ACC112 (cell line): ENCODE measurements around the gene COL26A1.
"Not testable (repeated sequence)": the region's sequence is repeated elsewhere in the genome, so short reads cannot be mapped to it uniquely, and the experiment has no call there.

Experiments
- H2AFZ ChIP-seq: fragments of 200-600 bp; sonication (generic); one replicate; pipeline ENCODE4 v1.6.0; 2017; ENCODE audit warnings: antibody characterized with exemption, low read length; ENCODE audit not compliant: unreplicated experiment
- H3K27ac ChIP-seq: fragments of 200-600 bp; sonication (generic); 2 replicates; pipeline ENCODE4 v1.5.1; 2014; ENCODE audit warnings: low read depth, mild to moderate bottlenecking, antibody characterized with exemption, low read length, moderate library complexity
- H3K27me3 ChIP-seq: fragments of 200-600 bp; sonication (generic); 2 replicates; pipeline ENCODE4 v1.6.1; 2014; ENCODE audit warnings: mild to moderate bottlenecking, antibody characterized with exemption, low read length, moderate library complexity, mixed read lengths; ENCODE audit not compliant: insufficient read depth
- H3K36me3 ChIP-seq: fragments of 200-600 bp; sonication (generic); 2 replicates; pipeline ENCODE4 v1.6.1; 2016; ENCODE audit warnings: mild to moderate bottlenecking, antibody characterized with exemption, low read length, moderate library complexity, mixed read lengths; ENCODE audit not compliant: insufficient read depth
- H3K4me1 ChIP-seq: fragments of 200-600 bp; sonication (generic); one replicate; pipeline ENCODE4 v1.6.1; 2016; ENCODE audit warnings: low read length, mixed read lengths; ENCODE audit not compliant: insufficient read depth, unreplicated experiment, control insufficient read depth
- H3K4me3 ChIP-seq: fragments of 200-600 bp; sonication (generic); 2 replicates; pipeline ENCODE4 v1.5.1; 2014; ENCODE audit warnings: mild to moderate bottlenecking, low read depth, low read length
- H3K79me2 ChIP-seq: fragments of 200-600 bp; sonication (generic); one replicate; pipeline ENCODE4 v1.6.0; 2016; ENCODE audit warnings: low read length; ENCODE audit not compliant: control insufficient read depth, unreplicated experiment, insufficient read depth

COL26A1 gene

GRCh38 chr7:101554584-101555268, 192.1 kb downstream of the COL26A1 start:
- peaks cover 13% of the 10 kb centered on the region; the same call in 1 of the 2 replicates for H3K27me3 ChIP-seq
- no peaks in the 10 kb centered on the region for H3K36me3 ChIP-seq
- no peaks in the 10 kb centered on the region for H3K4me1 ChIP-seq
- no peak overlapping the region for H3K4me3 ChIP-seq
- no peaks in the 10 kb centered on the region for H3K79me2 ChIP-seq
- H2AFZ ChIP-seq, result no peak overlapping the region
- H3K27ac ChIP-seq, result no peak overlapping the region

- Histone ChIP-seq H3K27ac (no peak overlapping the region), H2AFZ (no peak overlapping the region), H3K27me3 (peaks cover 15% of the 10 kb centered on the region; the same call in 1 of the 2 replicates)
Measured at GRCh38 chr7:101555269-101555920, 192.7 kb downstream of the COL26A1 start.

GRCh38 chr7:101555921-101556275, 193.2 kb downstream of the COL26A1 start:
- Histone ChIP-seq H3K36me3 (no peaks in the 10 kb centered on the region), H2AFZ (no peak overlapping the region), H3K27me3 (peaks cover 16% of the 10 kb centered on the region; the same call in 1 of the 2 replicates), H3K4me1 (no peaks in the 10 kb centered on the region), H3K27ac (no peak overlapping the region), H3K79me2 (no peaks in the 10 kb centered on the region), H3K4me3 (no peak overlapping the region)

More at GRCh38 chr7:101555269-101555920, 192.7 kb downstream of the COL26A1 start:
- Histone ChIP-seq H3K4me1 (no peaks in the 10 kb centered on the region), H3K36me3 (no peaks in the 10 kb centered on the region), H3K79me2 (no peaks in the 10 kb centered on the region), H3K4me3 (no peak overlapping the region)

- Histone ChIP-seq H3K36me3 (no peaks in the 10 kb centered on the region), H3K4me3 (no peak overlapping the region), H3K27me3 (peaks cover 22% of the 10 kb centered on the region; the same call in 1 of the 2 replicates), H2AFZ (no peak overlapping the region), H3K79me2 (no peaks in the 10 kb centered on the region), H3K27ac (no peak overlapping the region), H3K4me1 (no peaks in the 10 kb centered on the region)
Measured at GRCh38 chr7:101556453-101556968, 193.8 kb downstream of the COL26A1 start.

GRCh38 chr7:101557421-101557820, 194.7 kb downstream of the COL26A1 start:
- Histone ChIP-seq H2AFZ (no peak overlapping the region), H3K4me3 (no peak overlapping the region), H3K27ac (no peak overlapping the region), H3K36me3 (no peaks in the 10 kb centered on the region), H3K79me2 (no peaks in the 10 kb centered on the region), H3K4me1 (no peaks in the 10 kb centered on the region), H3K27me3 (peaks cover 29% of the 10 kb centered on the region)

GRCh38 chr7:101557978-101558741, 195.5 kb downstream of the COL26A1 start:
- Histone ChIP-seq H3K36me3 (no peaks in the 10 kb centered on the region), H3K27me3 (peaks cover 36% of the 10 kb centered on the region), H2AFZ (no peak overlapping the region), H3K4me3 (no peak overlapping the region), H3K27ac (no peak overlapping the region), H3K4me1 (no peaks in the 10 kb centered on the region), H3K79me2 (no peaks in the 10 kb centered on the region)

- peaks cover 39% of the 10 kb centered on the region for H3K27me3 ChIP-seq
- H3K4me3 ChIP-seq, result no peak overlapping the region
- H3K4me1 ChIP-seq, result no peaks in the 10 kb centered on the region
- H3K79me2 ChIP-seq, result no peaks in the 10 kb centered on the region
- H2AFZ ChIP-seq, result no peak overlapping the region
- H3K27ac ChIP-seq, result no peak overlapping the region
- no peaks in the 10 kb centered on the region for H3K36me3 ChIP-seq
Measured at GRCh38 chr7:101558742-101559325, 196.2 kb downstream of the COL26A1 start.

GRCh38 chr7:101559586-101559985, 196.9 kb downstream of the COL26A1 start:
- Histone ChIP-seq H3K4me3 (no peak overlapping the region), H3K4me1 (no peaks in the 10 kb centered on the region), H3K36me3 (no peaks in the 10 kb centered on the region), H3K27ac (no peak overlapping the region), H2AFZ (no peak overlapping the region), H3K79me2 (no peaks in the 10 kb centered on the region), H3K27me3 (peaks cover 43% of the 10 kb centered on the region)

- not testable (repeated sequence) for H3K27ac ChIP-seq, H2AFZ ChIP-seq, H3K79me2 ChIP-seq, H3K4me1 ChIP-seq, H3K4me3 ChIP-seq, H3K36me3 ChIP-seq
- H3K27me3 ChIP-seq, result peaks cover 43% of the 10 kb centered on the region
Measured at GRCh38 chr7:101560021-101560420, 197.3 kb downstream of the COL26A1 start.

GRCh38 chr7:101560856-101561255, 198.2 kb downstream of the COL26A1 start:
- H3K4me1 ChIP-seq, result no peaks in the 10 kb centered on the region
- no peak overlapping the region for H2AFZ ChIP-seq
- H3K4me3 ChIP-seq, result no peak overlapping the region
- peaks cover 42% of the 10 kb centered on the region for H3K27me3 ChIP-seq
- H3K27ac ChIP-seq, result no peak overlapping the region
- H3K36me3 ChIP-seq, result no peaks in the 10 kb centered on the region
- H3K79me2 ChIP-seq, result no peaks in the 10 kb centered on the region
